Stimulated activated CD4-positive, alpha-beta T cell treated with anti-CD3 and anti-CD28 coated beads, Interleukin-4, amount 100 ng/mL, for 24 hours (primary cell): ENCODE measurements around the gene CARD19.

Source experiments
- DNase-seq: peaks from one replicate; pipeline ENCODE4 v3.0.0-alpha.2; 2020

Gene CARD19

DNA sequence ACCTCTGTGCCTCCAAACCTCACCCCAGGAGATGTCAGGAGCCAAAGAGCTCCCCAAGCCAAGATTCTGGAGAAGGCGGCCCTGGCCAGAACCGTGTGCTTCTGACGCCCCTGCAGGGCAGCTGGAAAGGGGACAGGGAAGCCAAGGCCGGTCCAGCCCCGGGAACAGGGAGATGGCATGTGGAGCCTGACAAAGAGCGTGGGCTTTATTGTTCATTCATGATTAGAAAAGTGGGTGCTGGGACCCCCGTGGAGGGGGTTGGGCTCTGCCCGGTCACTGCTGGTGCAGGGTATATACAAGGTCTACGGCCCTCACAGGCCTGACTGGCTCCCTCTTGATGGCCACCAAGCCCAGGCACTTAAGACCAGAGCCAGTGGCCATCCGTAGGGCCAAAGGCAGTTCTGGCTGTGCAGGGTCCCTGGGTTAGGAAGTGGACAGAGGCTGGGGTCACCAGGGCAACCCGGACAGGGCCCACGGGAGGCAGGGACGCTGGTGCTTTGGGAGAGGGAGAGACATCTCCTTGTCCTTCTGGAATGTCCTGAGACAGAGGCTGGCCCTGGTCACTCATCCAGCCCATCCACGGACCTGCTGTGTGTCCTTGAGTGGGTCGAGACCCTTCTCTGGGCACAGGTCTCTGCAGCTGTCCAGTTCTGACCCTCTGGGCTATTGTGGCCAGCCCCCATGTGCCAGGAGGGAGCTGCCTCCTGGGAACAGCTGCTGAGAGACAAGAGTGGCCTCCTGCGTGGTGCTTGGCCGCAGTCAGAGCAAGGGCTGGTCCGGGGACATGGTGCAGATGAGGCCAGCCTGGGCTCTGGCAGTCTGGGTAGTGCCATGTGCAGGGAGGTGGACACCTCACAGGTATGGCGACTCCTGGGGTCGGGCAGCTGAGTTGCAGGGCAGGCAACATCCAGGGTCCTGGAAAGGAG is 25.6 kb downstream of the CARD19 start:
- no peak for DNase-seq

DNA sequence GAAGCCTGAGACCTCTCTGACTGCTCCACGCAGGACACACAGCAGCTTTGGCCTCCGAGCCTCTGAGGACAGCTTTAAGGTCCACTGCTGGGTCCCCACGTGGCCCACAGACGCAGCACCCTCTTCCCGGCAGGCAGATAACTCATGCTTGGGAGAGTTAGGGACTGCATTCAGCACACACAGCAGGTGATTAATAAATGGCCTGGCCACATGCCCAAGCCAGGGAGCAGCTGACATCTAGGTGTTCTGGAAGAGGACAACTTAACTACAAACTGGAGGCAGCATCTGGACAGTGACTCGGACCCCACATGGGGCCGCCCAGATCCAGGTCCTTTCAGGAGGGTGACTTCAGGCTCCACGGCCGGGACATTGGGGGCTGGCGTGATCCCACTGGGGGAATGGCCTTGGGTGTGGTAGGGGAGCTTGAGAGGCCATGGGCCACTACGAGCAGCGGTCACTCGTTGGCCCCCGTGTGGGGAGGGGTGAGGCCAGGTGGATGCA is 26.8 kb downstream of the CARD19 start:
- no peak for DNase-seq

DNA sequence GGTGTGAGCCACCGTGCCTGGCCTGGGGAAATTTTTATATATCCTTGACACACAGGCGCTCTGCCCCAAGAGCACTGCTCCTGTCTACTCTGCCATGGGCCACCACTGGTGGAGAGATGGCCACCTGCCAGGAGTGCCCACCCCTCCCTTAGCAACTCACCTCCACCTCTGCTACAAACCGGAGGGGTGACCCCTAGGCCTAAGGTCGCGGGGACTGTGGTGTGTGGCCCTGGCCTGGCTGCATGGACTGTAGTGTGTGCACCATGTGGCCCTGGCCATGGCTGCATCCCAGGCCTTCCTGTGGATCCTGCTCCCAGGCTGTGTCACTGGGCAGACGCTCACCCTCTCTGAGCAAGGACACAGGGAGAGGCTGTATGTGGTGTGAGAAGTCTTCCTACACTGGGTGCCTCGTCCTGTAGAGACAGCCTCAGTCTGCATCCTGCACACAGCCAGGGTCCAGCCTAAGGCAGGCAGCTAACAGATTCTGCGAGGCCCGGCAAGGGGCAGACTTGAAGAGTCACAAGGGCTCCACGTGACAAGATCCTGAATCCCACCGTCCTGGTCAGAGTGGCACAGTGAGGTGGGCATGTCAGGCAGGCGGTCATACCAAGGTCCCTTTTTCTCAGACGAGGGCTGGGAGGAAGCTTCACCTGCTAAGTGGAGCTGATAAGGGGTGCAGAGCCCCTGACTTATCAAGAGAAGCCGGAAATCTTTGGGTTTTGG is 27.7 kb downstream of the CARD19 start:
- no peak for DNase-seq

DNA sequence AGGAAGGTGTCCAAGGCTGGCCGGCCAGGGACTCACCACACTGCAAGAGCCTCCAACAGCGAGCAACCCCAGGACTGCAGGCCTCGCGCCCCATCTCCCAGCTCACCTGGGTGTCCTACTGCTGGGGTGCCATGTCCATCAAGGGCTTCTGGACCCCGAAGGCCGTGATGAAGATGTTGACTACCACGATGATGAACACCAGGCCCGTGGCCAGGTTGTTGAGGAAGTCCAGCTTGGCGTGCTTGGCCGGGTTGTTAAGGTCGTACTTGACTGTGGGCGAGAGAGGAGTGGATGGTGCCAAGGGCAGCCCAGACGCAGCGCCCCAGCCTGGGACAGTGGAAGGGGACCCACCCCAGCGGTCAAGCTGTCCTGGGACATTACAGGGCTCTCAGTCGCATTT is 28.8 kb downstream of the CARD19 start:
- no peak for DNase-seq

DNA sequence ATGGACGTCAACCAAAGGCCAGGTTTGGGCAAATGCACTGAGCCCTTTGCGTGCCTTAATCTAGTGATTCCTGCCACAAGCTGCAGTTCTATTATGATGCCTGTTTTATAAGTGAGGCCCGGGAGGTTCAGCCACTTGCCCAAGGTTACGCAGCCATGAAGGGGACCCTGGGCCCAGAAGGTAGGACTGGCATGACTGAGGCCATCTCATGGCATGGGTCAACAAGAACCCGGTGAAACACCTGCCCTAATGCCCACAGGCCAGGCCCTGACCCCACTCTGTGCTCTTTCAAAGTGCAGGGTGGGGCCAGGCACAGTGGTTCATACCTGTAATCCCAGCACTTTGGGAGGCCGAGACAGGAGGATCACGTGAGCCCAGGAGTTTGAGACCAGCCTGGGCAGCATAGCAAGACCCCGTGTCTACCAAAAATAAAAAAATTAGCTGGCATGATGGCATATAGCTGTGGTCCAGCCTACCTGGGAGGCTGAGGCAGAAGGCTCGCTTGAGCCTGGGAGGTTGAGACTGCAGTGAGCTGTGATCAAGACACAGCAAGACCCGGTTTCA is 29.4 kb downstream of the CARD19 start:
- DNase-seq: no peak

DNA sequence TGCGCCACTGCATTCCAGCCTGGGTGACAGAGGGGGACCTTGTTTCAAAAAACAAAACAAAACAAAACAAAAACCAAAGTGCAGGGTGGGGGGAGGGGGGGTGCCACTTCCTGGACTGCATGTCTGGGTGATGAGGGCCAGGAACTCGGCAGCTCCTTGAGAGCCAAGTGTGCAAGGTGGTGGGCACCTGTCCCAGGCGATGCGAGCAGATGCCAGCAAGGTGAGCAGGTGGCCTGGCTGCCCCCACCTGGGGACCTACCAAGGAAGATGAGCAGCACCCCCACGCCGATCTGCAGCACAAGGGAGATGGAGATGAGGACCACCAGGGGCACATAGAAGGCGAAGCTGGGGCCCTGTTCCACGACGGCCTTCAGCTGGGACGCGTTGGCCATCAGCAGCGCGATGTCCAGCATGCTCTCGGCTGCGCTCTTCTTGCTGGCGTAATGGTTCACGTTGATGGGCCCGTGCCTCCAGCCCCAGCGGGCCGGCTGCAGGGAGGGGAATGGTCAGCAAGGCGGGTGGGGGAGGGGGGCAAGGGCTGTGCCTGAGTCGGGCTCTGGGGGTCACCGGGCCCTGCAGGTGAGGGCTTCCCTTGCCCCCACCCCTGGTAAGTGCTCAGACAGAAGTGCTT is 30.2 kb downstream of the CARD19 start:
- no peak for DNase-seq

DNA sequence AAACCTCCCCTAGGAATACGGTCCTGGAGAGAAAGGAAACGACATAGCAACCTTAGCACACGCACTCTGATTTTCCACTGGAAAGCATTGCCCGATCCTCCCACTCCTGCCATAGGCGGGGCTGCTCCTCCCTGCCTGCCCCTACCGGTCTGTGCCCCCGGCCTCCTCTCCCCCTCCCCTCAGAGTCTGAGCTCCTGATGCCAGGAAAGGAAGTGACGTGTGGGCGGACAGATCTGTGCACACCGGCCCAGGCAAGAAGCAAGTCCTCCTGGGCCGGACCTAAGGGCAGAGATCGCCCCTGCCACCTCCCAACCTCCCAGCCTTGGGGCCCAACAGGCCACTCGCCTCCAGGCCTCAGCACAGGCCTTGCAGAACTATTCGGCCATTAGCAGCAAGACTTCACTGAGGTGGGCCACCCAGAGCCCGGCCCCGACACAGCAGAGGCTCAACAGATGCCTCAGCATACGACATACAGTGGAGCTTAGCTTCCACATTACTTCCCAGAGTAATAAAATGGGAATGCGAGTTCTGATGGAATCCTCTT is 30.9 kb downstream of the CARD19 start:
- DNase-seq: no peak

DNA sequence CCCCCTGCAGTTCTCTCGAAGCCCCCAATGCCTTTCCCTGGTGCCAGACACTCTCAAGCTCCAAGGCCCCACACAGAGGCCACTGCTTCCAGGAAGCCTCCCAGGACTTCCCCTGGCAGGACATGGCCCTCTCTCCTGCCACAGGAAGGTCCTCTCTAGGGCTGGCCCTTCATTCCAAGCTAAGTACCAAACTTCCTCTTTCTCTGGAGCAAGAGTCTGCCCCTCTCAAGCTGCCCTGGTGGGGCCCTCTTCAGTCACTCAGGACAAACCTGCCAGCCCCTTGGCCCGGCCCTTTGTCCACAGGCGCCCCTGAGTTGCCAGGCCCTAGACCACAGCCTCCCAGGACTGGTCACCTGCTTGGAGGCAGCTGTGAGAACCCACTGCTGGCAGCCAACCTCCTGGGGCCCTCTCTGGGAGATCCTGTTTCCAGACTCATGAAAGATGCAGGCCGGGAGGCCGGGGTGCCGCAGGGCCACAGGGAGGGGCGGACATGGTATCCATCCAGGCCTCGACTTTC is 31.4 kb downstream of the CARD19 start:
- no peak for DNase-seq

DNA sequence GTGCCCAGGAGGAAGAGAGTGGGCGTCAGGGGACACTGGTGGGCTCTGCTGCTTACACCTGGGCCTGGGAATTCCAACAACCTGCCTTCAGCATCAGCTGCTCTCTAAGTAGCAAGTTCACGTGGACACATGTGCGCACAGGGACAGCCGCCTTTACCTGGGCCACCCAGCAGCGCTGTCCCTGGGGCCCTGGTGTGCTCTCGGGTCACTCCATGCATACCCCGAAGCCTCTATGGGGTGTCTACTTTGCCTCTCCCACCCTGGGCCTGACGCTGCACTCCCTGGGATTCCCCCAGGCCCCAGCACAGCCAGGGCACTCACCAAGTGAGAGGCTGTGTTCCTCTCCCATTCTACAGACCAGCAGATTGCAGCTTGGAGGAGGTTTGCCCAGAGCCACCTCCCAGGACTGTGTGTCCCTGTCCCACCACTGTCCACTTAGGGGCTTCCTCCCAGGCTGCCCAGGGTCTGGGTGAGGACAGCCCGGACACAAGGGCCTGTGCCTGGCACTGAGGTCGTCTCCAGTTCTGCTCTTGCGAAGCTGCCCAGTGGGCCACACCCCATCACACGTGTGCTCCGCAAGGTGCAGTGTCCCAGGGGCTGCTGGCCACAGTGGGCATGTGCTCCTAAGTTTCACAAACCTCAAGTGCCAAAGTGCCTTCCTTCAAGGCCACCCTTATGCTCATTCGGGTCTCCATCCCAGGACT is 32.1 kb downstream of the CARD19 start:
- no peak for DNase-seq

DNA sequence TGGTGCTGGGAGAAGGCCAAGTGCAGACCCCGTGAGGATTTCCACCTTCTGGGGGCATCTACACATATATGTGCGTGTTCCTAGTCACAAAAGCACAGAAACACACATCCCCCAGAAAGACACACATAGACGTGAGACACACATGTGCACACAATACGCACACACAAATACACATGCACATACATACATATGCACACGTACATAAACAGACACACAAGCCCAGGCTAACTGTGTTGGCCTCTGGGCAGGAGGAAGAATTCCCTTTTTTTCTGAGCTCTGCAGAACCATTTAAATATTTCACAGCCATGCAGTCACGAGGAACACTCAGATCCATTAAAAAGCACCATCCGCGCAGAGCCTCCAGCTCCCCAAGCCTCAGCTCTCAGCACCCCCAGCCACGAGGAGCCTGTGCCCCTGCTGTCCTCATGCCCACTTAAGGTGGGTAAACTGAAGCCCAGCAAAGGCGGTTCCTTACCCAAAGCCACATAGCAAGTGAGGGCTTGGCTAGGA is 32.8 kb downstream of the CARD19 start:
- DNase-seq: no peak

DNA sequence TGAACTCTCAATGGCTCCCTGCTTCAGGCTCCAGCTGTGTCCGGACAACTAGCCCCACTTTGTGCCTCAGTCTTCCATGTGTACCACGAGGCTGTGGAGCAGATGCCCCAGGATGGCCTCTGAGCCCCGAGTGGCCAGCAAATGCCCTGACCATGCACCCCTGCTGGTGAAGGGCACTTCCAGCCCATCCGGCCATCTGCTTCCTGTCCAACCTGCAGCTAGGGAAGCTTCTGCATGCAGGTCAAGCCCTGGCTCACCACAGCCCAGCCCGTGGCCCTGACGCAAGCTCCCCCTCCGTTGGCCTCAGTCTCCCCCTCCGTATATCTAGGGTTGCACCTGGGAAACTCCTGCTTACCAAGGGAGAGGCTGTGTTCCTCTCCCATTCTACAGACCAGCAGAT is 33.3 kb downstream of the CARD19 start:
- DNase-seq: no peak

DNA sequence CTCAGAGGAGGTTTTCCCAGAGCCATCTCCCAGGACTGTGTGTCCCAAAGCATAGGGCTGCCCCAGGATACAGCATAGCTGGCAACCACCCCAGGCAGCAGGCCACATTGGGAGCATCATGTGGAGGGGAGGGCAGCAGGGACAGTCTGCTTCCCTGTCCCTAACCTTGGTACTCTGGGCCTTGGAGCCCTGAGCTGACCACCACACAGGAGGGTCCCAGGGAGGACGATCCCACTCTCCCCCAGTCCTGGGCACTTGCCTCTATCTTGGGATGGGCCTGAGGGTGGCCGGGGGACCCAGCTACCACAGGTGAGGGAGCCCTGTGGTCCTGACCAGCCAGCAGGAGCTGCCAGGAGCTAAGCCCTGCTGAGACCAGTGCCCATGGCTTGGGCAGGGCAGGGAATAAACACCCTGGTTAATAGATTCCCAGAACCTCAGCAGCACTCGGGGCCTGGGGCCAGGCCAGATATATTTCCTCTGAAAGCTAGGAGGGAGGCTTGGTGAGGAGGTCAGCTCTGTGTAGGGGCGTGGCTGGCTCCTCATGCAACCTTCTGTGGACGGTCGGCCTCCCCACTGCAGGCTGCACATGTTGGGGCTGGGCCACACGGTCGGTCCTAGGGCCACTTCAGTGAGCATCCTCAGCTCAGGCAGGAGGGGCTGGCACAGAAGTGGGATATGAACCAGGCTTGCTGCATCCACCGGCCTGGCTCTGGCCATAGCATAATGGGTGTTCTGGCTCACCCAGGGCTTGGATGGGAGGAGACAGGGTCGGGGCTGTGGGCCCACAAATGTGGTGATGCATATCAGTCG is 33.9 kb downstream of the CARD19 start:
- no peak for DNase-seq

DNA sequence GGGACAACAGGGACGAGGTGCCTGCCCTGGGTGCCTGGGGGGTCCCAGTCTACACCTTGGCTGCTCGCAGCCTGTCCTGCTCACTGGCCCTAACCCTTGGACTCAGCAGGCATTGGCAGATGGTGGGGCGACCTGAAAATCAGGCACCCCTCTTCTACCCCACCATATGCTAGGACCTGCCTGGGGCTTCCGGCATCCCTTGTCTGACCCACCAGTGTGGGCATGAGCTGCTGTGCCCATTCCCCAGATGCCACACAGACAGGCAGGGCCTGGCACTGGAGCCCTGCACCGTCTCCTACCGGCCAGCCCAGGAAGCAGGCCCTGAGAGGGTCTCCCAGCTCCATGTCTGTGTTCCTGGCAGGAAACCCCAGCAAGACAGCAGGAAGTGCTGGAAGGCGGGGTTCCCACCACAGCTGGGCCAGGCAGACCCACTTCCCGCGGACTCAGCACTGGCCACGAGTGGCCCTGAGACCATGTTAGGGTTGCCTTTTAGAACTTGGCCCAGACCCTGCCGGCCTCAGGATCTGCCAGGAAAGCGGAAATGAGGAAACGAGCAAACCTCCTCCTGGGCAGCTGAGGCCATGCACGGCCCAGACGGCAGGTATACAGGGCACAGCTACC is 35.0 kb downstream of the CARD19 start:
- DNase-seq: no peak

DNA sequence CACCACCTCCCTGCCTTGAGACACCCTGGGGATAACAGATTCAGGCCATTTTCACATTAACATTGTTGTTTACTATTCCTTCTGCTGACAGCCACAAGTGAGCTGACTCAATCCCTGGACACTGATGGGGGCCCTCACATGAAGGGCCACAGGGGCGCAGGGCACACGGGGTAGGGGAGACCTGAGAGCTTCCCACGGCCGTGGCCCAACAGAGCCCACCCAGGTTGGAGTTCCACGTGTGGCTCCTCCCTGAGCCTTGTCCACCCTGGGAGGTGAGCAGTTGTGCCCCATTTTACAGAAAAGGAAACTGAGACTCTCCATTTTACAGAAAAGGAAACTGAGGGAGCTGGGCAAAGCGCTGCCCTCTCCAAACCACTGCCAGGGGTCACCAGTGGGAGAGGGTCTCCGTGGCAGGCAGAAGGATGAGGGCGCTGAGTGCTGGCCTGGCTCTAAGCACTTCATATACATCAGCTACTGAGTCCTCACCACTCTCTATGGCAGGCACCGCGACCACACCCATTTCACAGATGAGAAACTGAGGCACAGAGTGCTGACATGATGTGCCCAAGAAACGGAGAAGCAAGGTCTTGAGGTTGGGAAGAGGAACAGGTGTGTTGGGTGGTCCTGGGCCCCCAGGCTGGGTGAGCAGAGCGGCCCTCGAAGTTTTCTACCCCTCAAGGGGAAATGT is 35.7 kb downstream of the CARD19 start:
- DNase-seq: no peak

DNA sequence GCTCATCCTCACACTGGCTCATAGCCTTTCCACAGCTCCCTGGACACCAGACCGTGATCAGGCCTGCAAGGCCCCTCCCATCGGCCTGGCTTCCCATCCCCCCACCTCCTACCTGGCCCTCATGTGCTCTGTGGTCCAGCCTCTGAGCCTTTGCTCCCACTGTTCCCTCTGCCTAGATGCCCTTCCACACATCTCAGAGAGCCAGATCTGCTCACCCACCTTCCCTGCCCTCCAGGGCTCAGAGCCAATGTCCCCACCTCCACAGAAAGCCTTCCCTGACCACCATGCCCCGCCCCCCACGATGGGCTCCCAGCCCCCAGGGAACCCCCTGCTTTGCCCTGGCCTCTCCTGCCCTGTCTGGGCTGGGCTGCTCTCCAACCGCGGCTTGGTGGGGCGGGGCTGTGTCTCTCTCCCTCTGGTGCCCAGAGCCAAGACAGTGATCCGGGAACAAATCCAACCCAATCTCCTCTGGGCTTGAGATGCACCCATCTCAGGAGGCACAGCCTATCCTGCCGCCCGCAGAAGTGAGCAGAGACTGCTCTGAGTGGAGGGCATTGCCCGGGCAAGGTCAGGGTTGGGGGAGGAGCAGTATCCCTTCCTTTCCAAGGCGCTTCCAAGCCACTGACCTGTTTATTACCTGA is 36.4 kb downstream of the CARD19 start:
- no peak for DNase-seq

DNA sequence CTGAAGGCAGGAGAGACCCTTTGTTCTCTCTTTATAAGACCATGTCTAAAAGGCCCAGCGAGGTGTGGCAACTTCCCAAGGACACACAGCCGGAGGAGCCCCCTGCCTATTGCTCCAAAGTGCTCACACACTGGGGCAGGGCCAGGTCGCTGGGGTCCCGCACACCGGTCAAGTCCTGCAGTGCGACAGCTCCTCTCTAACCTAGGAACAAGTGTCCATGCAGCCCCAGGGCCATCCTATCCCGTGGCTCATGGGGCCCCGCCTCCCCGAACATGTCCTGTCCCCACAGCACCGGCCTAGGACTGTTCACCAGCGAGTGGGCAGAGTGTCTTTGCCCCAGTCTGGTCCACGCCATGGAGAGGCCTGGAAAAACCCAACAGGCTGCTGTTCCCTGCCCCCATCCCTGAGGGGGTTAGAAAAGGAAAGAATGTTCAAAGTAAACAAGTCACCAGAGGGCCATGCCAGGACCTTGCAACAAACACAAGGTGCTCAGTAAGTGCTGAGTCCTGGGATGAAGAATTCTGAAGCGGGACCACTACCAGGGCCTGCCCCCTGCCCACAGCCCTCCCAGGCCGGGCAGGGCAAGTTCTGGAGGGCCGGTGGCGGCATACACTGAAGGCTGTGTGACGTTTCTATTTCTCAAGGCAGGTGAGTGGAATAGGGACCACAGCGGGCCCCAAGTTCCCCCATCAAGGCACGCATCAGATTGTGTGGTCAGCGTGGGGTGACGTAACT is 37.1 kb downstream of the CARD19 start:
- DNase-seq: peak; percentile 56

DNA sequence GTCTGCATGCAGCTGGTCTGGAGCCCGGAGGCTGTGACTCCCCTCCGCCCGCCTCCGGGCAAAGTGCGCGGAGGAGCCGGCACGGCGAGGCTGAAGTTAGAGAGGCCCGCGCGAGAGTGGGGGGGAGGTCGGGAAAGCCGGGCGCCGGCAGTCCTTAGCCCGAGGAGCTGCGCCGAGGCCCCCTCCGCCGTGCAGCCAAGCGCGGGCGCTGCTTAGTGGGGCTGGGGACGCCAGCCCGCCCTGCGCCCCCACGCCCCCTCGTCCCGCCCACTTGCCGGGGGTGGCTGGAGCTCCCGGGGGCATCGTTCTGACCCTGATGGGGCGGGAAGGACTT is 37.6 kb downstream of the CARD19 start:
- DNase-seq: no peak

DNA sequence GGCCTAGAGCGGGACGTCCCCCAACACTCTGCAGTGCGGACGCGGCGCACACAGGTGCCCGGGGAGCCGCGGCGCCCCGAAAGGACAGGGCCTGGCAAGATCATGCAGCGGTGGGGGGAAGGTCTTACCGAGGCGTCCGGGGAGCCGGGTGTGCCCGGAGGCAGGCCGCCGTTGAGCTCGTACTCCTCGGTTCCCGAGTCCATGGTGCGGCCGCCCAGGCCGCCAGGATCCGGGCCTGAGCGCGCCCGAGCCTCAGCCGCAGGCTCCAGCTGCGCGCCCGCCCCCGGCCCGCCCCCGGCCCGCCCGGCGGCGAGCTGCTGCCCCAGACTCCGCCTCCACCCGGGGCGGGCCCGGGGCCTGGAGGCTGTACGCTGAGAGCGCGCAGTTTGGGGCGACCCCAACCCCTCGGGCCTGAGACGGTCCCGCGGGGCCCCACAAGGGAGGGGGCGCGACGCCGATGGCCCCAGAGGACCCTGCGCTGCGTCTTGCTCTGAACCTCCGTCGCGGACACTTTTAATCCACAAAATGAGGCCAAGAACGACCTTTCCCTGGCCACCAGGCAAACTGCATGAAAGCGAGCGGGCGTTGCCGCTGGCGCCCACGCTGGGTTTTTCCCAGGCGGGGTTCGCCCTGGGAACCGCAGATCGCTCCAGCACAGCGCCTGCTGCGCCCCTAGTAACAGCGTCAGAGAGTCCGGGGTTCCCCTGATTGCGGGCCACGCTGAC is 38.2 kb downstream of the CARD19 start, which contains the start of gene NINJ1:
Gene NINJ1, minus strand, starts transcription at position 237 of the 725 bp plus-strand sequence. Its CDS starts 34 bp downstream, at position 203.
- peak; percentile 88 for DNase-seq
